ENCODE measurements around the gene OSBPL7.

DNA sequence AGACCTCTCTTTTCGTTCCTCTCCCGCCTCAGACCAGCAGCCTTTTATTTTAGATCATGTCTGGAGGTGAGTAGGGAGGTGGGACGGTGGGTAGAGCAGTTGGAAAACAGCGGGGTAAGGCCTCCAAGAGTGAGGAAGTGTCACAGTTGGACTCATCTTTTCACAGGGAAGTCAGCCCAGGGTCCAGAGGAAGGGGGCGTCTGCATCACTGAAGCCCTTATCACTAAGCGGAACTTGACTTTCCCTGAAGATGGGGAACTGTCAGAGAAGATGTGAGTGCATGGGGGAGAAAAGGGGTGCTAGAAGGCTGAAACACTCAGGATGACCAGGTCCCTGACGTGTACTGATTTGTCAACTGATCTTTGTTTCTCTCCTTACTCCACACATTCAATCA, 10.3 kb upstream of the OSBPL7 start:
- TF ChIP-seq EZH2 (optimal IDR thresholded peaks at IDR 0.05; ENCODE audit: low read depth, low read length), result no peak
- TF ChIP-seq, protein P1, sequence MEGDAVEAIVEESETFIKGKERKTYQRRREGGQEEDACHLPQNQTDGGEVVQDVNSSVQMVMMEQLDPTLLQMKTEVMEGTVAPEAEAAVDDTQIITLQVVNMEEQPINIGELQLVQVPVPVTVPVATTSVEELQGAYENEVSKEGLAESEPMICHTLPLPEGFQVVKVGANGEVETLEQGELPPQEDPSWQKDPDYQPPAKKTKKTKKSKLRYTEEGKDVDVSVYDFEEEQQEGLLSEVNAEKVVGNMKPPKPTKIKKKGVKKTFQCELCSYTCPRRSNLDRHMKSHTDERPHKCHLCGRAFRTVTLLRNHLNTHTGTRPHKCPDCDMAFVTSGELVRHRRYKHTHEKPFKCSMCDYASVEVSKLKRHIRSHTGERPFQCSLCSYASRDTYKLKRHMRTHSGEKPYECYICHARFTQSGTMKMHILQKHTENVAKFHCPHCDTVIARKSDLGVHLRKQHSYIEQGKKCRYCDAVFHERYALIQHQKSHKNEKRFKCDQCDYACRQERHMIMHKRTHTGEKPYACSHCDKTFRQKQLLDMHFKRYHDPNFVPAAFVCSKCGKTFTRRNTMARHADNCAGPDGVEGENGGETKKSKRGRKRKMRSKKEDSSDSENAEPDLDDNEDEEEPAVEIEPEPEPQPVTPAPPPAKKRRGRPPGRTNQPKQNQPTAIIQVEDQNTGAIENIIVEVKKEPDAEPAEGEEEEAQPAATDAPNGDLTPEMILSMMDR (IDR thresholded peaks at IDR 0.05; ENCODE audit: low read length), result no peak

Measured in MM.1S (cell line).